Fibroblast of pulmonary artery (primary cell): ENCODE measurements around the gene DLL1.

Experiments used
- DNase-seq: peaks from one replicate; pipeline ENCODE4 v3.0.0-alpha.2; 2010; ENCODE audit warnings: low read depth
- H3K4me3 ChIP-seq: replicated peaks from 2 replicates; pipeline ENCODE4 v1.5.1; 2011; ENCODE audit warnings: low read depth, mild to moderate bottlenecking, control low read depth, low read length, moderate library complexity
- CTCF ChIP-seq: IDR thresholded peaks from 2 replicates; pipeline ENCODE4 v1.5.1; 2011; ENCODE audit warnings: mild to moderate bottlenecking, control low read depth, low read length, inconsistent platforms; ENCODE audit errors: missing control alignments

Gene DLL1

GRCh38 chr6:170305805-170306323, 15.0 kb upstream of the DLL1 start:
- TF ChIP-seq CTCF = no peak
- peak overlapping the region; percentile 93 for H3K4me3 ChIP-seq

GRCh38 chr6:170301184-170301583, 10.3 kb upstream of the DLL1 start:
- H3K4me3 ChIP-seq = no peak overlapping the region
- DNase-seq = no peak
- TF ChIP-seq CTCF = no peak

More at GRCh38 chr6:170305805-170306323, 15.0 kb upstream of the DLL1 start:
- no peak for DNase-seq

- DNase-seq = no peak
- no peak for TF ChIP-seq CTCF
- H3K4me3 ChIP-seq = no peak overlapping the region
Observed at GRCh38 chr6:170298688-170299087, 7.8 kb upstream of the DLL1 start.

- H3K4me3 ChIP-seq = no peak overlapping the region
- TF ChIP-seq CTCF = no peak
- DNase-seq = no peak
Observed at GRCh38 chr6:170297576-170298330, 6.9 kb upstream of the DLL1 start.

- no peak for TF ChIP-seq CTCF
- no peak for DNase-seq
- no peak overlapping the region for H3K4me3 ChIP-seq
Observed at GRCh38 chr6:170296746-170297575, 6.1 kb upstream of the DLL1 start.

GRCh38 chr6:170296423-170296745, 5.5 kb upstream of the DLL1 start:
- no peak overlapping the region for H3K4me3 ChIP-seq
- no peak for TF ChIP-seq CTCF

More at GRCh38 chr6:170296423-170296745, 5.5 kb upstream of the DLL1 start:
- no peak for DNase-seq
